Stimulated activated CD4-positive, alpha-beta T cell treated with anti-CD3 and anti-CD28 coated beads, Interleukin-12 subunit alpha, Interleukin-12 subunit beta, amount 100 ng/mL, for 4 hours (primary cell): Measurements from ENCODE around the gene KCTD16.

ENCODE experiments used
- DNase-seq: peaks from one replicate; pipeline ENCODE4 v3.0.0-alpha.2; 2020

The KCTD16 gene

GRCh38 chr5:144167998-144168397, 2.7 kb upstream of the KCTD16 start:
- DNase-seq, result no peak

GRCh38 chr5:144169904-144170275, 783 bp upstream of the KCTD16 start:
- no peak for DNase-seq

- no peak for DNase-seq
Observed at GRCh38 chr5:144173766-144174165, 3.1 kb downstream of the KCTD16 start.

GRCh38 chr5:144177548-144177947, 6.9 kb downstream of the KCTD16 start:
- no peak for DNase-seq

GRCh38 chr5:144179226-144179625, 8.6 kb downstream of the KCTD16 start:
- DNase-seq, result no peak

- no peak for DNase-seq
Observed at GRCh38 chr5:144183254-144183889, 12.7 kb downstream of the KCTD16 start.

- peak; percentile 42 for DNase-seq
Observed at GRCh38 chr5:144187699-144188294, 17.1 kb downstream of the KCTD16 start.

GRCh38 chr5:144189800-144190429, 19.2 kb downstream of the KCTD16 start:
- peak; percentile 57 for DNase-seq

- no peak for DNase-seq
Observed at GRCh38 chr5:144191531-144191930, 20.9 kb downstream of the KCTD16 start.

GRCh38 chr5:144191998-144192397, 21.3 kb downstream of the KCTD16 start:
- no peak for DNase-seq

GRCh38 chr5:144192661-144193060, 22.0 kb downstream of the KCTD16 start:
- DNase-seq, result no peak

- no peak for DNase-seq
Observed at GRCh38 chr5:144194144-144194543, 23.5 kb downstream of the KCTD16 start.

GRCh38 chr5:144195448-144195847, 24.8 kb downstream of the KCTD16 start:
- DNase-seq, result no peak

- no peak for DNase-seq
Observed at GRCh38 chr5:144196612-144197011, 25.9 kb downstream of the KCTD16 start.

- DNase-seq, result no peak
Observed at GRCh38 chr5:144198386-144198785, 27.7 kb downstream of the KCTD16 start.

GRCh38 chr5:144201588-144201987, 30.9 kb downstream of the KCTD16 start:
- no peak for DNase-seq

- DNase-seq, result no peak
Observed at GRCh38 chr5:144202072-144202471, 31.4 kb downstream of the KCTD16 start.

- no peak for DNase-seq
Observed at GRCh38 chr5:144202726-144203125, 32.1 kb downstream of the KCTD16 start.

- DNase-seq, result no peak
Observed at GRCh38 chr5:144203750-144204596, 33.3 kb downstream of the KCTD16 start.

GRCh38 chr5:144205141-144205551, 34.5 kb downstream of the KCTD16 start:
- DNase-seq, result no peak

GRCh38 chr5:144206141-144206540, 35.5 kb downstream of the KCTD16 start:
- no peak for DNase-seq

- DNase-seq, result no peak
Observed at GRCh38 chr5:144207875-144208444, 37.3 kb downstream of the KCTD16 start.

- no peak for DNase-seq
Observed at GRCh38 chr5:144209361-144209760, 38.7 kb downstream of the KCTD16 start.
